A673 (cell line): Measurements from ENCODE around the gene BNC2.

ENCODE experiments used
- CTCF ChIP-seq: fragments of 300-800, 200-600 bp; sonication (generic); conservative IDR thresholded peaks from 2 replicates; pipeline ENCODE4 v1.5.1; 2017; ENCODE audit warnings: low read depth, mild to moderate bottlenecking, antibody characterized with exemption, low read length, moderate library complexity, mixed read lengths
- EZH2 ChIP-seq: fragments of 200-600 bp; sonication (generic); IDR thresholded peaks from 2 replicates; pipeline ENCODE4 v1.6.1; 2017; ENCODE audit warnings: borderline replicate concordance, low read depth, mild to moderate bottlenecking, mixed read lengths, antibody characterized with exemption, low read length; ENCODE audit not compliant: poor library complexity, severe bottlenecking

- TF ChIP-seq CTCF (no peak), EZH2 (no peak)
These were observed 318.2 kb downstream of the BNC2 start for GRCh38 chr9:16552252-16552651.
